SK-N-SH (cell line): ENCODE results near the gene PTGFR.

ENCODE experiments used
- EP300 ChIP-seq, 2 experiments: IDR thresholded peaks; 2 replicates each; pipeline versions ENCODE4 v1.4.0 to v1.6.1; 2012; ENCODE audit warnings: borderline replicate concordance in 1 of 2, low read depth in 1 of 2, low read length in 1 of 2
- EZH2phosphoT487 ChIP-seq: fragments of 200-600 bp; sonication (generic); IDR thresholded peaks from 2 replicates; pipeline ENCODE4 v1.6.1; 2017; ENCODE audit warnings: low read depth, mixed run types, mild to moderate bottlenecking, antibody characterized with exemption, moderate library complexity, borderline replicate concordance
- FOXM1 ChIP-seq: IDR thresholded peaks from 2 replicates; pipeline ENCODE4 v1.4.0; 2012; ENCODE audit warnings: low read depth, mild to moderate bottlenecking
- GABPA ChIP-seq: IDR thresholded peaks from 2 replicates; pipeline ENCODE4 v1.4.0; 2012; ENCODE audit warnings: low read depth, mild to moderate bottlenecking
- NFIC ChIP-seq: IDR thresholded peaks from 2 replicates; pipeline ENCODE4 v1.4.0; 2012; ENCODE audit warnings: borderline replicate concordance
- RAD21 ChIP-seq: IDR thresholded peaks from 2 replicates; pipeline ENCODE4 v1.6.1; 2012; ENCODE audit warnings: mild to moderate bottlenecking, low read length
- SMC3 ChIP-seq: IDR thresholded peaks from 2 replicates; pipeline ENCODE4 v1.6.1; 2012; ENCODE audit warnings: low read depth, low read length, improper control_type of control experiment
- TCF12 ChIP-seq: IDR thresholded peaks from 2 replicates; pipeline ENCODE4 v1.4.0; 2012
- TEAD4 ChIP-seq: IDR thresholded peaks from 2 replicates; pipeline ENCODE4 v1.4.0; 2012; ENCODE audit warnings: mild to moderate bottlenecking, borderline replicate concordance; ENCODE audit not compliant: insufficient read depth
- YY1 ChIP-seq: IDR thresholded peaks from 2 replicates; pipeline ENCODE4 v1.4.0; 2012; ENCODE audit warnings: low read depth, mild to moderate bottlenecking
- TF ChIP-seq, protein P1 (sequence below): IDR thresholded peaks from 2 replicates; pipeline ENCODE4 v1.6.1; 2012; ENCODE audit warnings: mild to moderate bottlenecking, low read depth, low read length, moderate library complexity
- TF ChIP-seq, protein P2 (sequence below): fragments of 200-600 bp; sonication (generic); IDR thresholded peaks from 2 replicates; pipeline ENCODE4 v1.6.1; 2017; ENCODE audit warnings: antibody characterized with exemption, mild to moderate bottlenecking, moderate library complexity
- TF ChIP-seq, protein P3 (sequence below): IDR thresholded peaks from 2 replicates; pipeline ENCODE4 v1.4.0; 2012; ENCODE audit warnings: low read depth
- TF ChIP-seq, protein P4 (sequence below): IDR thresholded peaks from 2 replicates; pipeline ENCODE4 v1.4.0; 2012; ENCODE audit warnings: low read depth, borderline replicate concordance

DNA sequence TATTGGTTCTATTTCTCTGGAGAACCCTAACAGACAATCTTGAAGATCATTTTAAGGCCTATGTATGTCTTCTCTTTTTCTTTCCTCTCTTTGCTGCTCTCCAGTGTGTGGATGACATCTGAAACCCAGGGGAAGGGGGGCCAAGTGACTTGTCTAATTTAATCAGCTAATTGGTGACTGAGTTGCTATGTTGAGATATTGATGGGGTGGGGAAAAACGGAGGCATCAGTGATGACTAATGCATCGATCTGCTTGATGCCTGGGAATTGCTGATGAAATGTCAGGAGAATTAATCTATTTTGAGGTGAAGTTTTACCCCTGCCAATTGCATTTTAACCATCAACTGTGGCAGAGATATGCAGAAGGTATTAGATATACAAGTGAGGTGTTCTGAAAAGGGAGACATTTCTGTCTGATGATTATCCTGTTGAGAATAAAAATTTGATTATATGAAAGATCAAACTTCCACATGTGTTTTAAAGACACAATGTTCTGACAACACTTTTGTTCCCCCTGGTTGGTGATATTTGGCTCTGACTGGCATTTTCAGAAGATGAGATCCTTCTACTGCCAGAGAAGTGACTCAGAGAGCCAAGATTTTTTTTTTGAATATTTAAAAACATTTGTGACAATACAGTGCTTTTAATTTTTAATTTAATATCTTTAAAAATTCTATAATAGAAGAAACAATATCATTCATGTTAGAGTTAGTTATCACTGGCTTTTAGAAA lies 18.7 kb upstream of the PTGFR start:
- TF ChIP-seq, protein P1, sequence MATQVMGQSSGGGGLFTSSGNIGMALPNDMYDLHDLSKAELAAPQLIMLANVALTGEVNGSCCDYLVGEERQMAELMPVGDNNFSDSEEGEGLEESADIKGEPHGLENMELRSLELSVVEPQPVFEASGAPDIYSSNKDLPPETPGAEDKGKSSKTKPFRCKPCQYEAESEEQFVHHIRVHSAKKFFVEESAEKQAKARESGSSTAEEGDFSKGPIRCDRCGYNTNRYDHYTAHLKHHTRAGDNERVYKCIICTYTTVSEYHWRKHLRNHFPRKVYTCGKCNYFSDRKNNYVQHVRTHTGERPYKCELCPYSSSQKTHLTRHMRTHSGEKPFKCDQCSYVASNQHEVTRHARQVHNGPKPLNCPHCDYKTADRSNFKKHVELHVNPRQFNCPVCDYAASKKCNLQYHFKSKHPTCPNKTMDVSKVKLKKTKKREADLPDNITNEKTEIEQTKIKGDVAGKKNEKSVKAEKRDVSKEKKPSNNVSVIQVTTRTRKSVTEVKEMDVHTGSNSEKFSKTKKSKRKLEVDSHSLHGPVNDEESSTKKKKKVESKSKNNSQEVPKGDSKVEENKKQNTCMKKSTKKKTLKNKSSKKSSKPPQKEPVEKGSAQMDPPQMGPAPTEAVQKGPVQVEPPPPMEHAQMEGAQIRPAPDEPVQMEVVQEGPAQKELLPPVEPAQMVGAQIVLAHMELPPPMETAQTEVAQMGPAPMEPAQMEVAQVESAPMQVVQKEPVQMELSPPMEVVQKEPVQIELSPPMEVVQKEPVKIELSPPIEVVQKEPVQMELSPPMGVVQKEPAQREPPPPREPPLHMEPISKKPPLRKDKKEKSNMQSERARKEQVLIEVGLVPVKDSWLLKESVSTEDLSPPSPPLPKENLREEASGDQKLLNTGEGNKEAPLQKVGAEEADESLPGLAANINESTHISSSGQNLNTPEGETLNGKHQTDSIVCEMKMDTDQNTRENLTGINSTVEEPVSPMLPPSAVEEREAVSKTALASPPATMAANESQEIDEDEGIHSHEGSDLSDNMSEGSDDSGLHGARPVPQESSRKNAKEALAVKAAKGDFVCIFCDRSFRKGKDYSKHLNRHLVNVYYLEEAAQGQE: no peak
- TF ChIP-seq EP300 (IDR thresholded peaks at IDR 0.05; ENCODE audit: borderline replicate concordance in 1 of 2, low read depth in 1 of 2, low read length in 1 of 2) (no peak), RAD21 (no peak), FOXM1 (no peak), SMC3 (no peak), TEAD4 (peak; percentile 19; the same call in 1 of the 2 replicates), EZH2phosphoT487 (no peak), NFIC (no peak), YY1 (no peak), TCF12 (peak; percentile 52), GABPA (no peak)
- TF ChIP-seq, protein P2, sequence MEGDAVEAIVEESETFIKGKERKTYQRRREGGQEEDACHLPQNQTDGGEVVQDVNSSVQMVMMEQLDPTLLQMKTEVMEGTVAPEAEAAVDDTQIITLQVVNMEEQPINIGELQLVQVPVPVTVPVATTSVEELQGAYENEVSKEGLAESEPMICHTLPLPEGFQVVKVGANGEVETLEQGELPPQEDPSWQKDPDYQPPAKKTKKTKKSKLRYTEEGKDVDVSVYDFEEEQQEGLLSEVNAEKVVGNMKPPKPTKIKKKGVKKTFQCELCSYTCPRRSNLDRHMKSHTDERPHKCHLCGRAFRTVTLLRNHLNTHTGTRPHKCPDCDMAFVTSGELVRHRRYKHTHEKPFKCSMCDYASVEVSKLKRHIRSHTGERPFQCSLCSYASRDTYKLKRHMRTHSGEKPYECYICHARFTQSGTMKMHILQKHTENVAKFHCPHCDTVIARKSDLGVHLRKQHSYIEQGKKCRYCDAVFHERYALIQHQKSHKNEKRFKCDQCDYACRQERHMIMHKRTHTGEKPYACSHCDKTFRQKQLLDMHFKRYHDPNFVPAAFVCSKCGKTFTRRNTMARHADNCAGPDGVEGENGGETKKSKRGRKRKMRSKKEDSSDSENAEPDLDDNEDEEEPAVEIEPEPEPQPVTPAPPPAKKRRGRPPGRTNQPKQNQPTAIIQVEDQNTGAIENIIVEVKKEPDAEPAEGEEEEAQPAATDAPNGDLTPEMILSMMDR: no peak
- TF ChIP-seq, protein P3, sequence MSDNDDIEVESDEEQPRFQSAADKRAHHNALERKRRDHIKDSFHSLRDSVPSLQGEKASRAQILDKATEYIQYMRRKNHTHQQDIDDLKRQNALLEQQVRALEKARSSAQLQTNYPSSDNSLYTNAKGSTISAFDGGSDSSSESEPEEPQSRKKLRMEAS: no peak
- TF ChIP-seq, protein P4, sequence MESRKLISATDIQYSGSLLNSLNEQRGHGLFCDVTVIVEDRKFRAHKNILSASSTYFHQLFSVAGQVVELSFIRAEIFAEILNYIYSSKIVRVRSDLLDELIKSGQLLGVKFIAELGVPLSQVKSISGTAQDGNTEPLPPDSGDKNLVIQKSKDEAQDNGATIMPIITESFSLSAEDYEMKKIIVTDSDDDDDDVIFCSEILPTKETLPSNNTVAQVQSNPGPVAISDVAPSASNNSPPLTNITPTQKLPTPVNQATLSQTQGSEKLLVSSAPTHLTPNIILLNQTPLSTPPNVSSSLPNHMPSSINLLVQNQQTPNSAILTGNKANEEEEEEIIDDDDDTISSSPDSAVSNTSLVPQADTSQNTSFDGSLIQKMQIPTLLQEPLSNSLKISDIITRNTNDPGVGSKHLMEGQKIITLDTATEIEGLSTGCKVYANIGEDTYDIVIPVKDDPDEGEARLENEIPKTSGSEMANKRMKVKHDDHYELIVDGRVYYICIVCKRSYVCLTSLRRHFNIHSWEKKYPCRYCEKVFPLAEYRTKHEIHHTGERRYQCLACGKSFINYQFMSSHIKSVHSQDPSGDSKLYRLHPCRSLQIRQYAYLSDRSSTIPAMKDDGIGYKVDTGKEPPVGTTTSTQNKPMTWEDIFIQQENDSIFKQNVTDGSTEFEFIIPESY: no peak
